SHP77 (cell line): ENCODE results near the gene UVRAG.
"Not testable (repeated sequence)": the region's sequence is repeated elsewhere in the genome, so short reads cannot be mapped to it uniquely, and the experiment has no call there.

Experiments used
- DNase-seq, 2 experiments: peaks; one replicate each; lab custom pipeline; 2025; lab: John Stamatoyannopoulos, UW

UVRAG gene

DNA sequence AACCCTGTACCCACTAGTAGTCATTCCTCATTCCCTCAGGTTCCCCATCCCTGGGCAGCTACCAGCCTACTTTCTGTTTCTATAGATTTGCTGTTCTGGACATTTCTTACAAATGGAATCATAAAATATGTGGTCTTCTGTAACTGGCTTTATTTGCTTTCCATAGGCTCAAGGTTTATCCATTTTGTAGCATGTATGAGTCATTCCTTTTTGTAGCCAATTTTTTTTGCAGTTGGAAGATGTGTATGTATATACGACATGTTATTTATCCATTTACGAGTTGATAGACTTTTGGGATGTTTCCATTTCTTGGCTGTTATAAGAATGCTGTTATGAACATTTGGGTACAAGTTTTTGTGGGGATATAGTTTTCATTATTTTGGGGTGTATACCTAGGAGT, 260.7 kb downstream of the UVRAG start:
- no peak for DNase-seq

DNA sequence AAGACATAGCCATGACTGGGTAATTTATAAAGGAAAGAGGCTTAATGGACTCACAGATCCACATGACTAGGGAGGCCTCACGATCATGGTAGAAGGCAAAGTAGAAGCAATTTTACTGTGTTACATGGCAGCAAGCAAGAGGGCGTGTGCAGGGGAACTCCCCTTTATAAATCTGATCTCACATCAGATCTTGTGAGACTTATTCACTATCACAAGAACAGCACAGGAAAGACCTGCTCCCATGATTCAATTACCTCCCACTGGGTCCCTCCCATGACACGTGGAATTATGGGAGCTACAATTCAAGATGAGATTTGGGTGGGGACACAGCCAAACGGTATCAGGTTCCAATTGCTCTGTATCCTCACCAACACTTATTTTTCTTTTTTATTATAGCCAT, 261.2 kb downstream of the UVRAG start:
- not testable (repeated sequence) for DNase-seq

DNA sequence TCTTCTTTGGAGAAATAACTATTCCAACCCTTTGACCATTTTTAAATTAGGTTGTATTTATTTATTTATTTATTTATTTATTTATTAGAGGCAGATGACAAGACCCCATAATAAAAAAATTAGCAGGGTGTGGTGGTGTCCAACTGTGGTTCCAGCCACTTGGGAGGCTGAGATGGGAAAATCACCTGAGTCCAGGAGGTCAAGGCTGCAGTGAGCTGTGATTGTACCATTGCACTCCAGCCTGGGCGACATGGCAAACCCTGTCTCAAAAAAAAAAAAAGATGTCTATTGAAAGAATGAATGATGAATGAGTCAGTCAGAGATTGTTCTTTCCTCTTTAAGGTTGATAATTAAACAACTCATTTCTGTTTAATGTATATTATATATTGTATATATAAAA, 261.7 kb downstream of the UVRAG start:
- no peak for DNase-seq

DNA sequence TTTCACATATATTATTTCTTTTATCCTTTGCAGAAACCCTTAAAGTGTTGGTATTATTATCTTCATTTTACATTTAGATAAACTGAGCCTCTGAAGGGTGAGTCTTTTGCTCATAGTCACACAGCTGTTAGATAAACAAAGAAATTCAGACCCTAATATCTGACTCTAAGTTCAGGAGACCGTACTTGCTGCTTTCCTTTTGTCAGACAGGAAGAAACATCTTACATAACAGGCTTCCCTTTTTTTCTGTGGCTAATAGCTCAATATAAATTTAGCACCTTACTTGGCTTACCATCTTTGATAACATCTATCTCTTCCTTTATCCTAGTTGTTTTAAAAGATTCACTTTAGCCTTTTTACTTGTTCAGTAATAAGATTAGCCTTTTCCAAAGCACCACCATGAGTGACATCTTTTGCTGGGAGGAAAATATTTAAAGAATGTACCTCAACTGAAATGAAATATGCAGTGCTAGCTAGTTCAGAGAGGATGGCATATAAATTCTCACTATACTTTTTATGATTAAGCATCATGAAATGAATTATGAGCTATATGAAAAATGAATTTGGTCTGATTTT, 262.7 kb downstream of the UVRAG start:
- no peak for DNase-seq

DNA sequence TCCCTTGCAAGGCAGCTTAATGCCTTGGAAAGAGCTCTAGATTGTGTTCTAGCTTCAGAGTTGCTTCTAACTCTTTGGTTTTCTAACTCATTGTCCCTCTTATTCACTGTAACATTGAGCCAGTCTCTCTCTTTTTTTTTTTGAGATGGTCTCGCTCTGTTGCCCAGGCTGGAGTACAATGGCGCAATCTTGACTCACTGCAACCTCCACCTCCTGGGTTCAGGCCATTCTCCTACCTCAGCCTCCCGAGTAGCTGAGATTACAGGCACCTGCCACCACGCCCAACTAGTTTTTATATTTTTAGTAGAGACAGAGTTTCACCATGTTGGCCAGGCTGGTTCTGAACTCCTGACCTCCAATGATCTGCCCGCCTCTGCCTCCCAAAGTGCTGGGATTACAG, 266.1 kb downstream of the UVRAG start:
- DNase-seq: not testable (repeated sequence)

DNA sequence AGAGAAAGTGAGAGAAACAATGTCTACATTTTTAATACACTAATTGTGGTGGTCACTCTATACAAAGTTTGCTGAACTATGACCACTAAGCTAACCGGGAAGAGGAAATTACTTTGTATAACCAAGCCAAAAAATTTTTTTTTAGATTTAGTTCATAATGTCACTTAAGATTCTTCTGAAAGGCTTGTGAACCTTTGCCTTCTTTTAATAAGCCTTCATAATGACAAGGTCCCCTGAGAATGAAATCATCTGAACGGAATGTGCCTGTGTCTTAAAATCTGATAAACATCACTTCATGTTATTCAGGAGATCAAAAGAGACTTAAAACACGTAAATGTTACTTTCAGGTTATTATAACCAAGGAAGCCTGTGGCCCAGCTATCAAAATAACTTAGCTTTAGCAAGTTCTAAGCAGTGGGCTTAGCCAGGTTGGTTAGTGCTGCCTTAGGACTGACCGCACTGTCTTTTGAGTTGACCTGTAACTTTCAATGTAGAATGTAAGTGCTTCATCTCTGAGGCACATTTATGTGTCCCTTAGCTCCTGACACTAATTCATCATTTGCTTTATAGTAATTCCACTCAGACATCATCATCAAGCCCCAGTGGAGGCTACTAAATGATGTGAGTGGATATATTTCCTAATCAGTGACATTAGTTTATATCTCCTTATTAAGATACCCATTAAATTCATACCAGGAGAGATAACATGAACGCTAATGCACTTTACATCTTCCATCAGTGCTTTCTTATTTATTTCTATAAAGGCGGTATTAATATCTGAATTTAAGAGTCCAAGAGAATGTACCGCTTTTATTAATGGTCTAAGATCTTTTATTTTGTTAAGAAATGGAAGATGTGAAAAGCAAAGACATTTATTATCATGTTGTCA, 268.8 kb downstream of the UVRAG start:
- DNase-seq: no peak

DNA sequence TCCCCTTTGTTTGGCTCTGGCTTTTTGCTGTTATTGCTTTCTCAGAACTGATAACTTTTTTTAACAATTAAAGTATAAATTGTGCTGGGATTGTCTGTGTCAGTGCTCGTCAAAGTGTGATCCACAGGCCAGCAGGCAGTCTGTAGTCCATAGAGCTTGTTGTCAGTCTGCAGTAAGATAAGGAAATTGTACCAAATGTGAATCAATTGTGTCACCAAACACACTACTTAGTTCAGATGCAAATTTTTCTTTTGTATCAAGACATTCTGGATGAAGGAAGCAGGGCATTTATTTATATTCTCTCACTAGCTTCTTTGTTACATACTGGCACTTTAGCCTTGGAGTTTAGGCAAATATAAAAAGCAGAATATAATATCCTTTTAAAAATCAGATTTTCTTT, 270.3 kb downstream of the UVRAG start:
- no peak for DNase-seq

DNA sequence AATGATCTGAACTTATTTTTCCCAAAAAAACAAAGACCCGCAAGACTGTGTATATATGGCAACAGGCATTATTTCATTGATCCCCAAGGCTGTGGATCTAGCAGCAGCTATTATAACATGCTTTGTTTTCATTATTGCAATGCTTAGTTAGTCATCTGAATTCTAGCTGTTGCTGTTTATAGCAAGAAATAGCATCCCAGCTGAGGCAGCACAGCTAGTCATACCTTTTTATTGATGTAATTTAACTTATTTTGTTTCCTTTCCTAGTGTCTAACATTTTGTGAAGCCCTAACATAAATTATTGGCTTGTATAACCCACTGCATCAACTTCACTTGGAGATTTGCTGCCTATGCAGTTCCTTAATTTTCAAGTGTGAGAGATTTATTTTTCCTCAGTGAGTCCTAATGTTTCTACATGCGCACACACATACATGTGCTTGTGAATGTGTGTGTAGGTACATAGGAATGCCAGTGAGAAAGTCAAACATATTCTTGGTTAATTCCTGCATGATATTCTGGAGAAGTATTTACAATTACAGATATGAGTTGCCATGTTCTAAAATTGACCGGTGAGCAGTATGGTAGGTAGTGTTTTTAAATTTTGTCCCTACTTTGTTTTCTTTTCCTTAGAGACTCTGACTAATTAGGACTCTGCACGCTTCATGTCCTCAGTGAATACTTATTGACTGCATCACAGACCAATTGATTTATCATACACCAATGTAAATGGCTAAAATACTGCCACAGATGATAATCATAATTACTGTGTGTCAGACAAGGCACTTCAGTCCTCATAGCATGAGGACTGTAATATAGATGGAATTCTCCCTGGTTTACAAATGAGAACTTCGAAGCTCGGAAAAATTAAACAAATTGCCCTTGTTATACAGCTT, 272.0 kb downstream of the UVRAG start:
- no peak for DNase-seq

DNA sequence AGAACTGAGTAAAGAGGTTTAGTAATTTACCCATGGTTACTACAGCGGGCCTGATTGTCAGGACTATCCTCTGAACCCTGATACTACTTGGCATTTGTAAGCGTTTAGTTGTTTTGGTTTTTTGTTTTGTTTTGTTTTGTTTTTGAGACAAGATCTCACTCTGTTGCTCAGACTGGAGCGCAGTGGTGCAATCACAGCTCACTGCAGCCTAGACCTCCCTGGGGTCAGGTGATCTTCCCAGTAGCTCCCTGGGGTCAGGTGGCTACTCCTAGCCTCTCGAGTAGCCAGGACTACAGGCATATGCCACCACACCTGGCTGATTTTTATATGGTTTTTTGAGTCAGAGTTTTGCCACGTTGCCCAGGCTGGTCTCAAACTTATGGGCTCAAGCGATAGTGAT, 272.7 kb downstream of the UVRAG start:
- DNase-seq: no peak

DNA sequence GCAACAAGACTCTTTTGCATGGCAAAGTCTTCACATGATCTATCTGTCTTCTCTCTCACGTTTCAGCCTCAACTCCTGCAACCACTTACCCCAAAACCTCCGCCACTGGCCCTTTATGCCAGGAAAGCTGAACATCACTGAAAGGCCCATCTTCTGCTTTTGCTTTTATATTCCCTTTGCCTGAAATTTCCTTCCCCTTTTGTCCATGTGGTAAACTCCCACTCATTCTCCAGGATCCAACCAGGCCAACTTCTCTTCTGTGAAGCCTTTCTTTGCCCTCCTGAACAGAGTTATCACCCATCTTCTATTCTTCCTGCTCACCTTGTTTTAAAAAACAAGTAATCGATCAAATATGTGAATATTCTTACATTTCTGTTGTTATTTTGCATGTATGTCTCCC, 273.5 kb downstream of the UVRAG start:
- no peak for DNase-seq

DNA sequence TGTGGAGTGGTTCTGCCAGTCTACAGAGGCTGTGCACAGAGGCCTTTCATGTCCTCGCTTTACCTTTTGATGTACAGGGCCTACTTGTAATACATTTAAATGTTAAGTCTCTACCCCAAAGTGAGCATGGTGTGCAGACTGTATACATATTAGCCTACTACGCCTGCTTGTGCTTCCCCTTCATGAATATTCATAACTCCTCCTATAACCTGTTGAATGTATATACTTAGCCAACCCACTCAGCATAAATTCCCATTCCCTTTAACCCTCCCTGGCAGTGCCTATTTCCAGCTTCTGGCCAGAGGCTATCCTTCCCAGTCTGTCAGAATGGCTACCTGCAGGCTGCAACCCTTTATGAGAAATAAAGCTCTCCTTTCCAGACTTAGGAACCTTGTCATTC, 275.2 kb downstream of the UVRAG start:
- DNase-seq: no peak

DNA sequence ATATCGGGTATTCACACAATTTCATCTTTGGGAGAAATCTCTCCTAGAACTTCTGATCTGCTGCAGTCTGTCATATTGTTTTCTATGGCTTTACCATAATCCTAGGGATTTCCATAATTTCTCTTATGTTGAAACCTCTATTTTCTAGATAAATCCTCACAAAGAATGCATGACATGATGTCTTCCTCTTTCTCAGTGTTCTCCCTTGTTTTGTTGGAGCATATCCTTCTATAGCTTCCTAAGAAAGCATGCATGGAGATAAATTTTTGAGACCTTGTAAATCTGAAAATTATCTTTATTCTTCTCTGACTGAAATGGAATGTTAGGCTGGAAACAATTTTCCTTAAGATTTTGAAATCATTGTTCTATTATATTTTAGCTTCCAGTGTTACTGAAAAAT, 275.8 kb downstream of the UVRAG start:
- DNase-seq: no peak

DNA sequence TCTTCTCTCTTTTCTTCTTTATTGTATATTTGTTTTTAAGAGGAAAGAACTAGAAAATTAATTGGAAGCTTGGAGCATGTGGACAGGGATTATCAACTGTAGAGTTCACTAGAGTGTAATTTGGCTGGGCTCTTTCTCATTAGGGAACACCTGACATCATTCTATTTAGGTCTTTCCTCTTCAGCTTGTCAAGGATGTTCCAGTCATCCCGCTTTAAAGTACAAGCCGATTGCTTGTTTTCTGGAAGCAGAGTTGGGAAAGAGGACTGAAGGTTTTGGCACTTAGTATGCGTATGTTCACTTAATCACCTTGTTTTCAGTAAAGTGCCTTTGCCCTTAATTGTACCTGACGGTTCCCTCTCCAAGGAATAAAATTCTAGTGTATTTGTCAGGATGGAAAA, 279.7 kb downstream of the UVRAG start:
- DNase-seq: no peak

DNA sequence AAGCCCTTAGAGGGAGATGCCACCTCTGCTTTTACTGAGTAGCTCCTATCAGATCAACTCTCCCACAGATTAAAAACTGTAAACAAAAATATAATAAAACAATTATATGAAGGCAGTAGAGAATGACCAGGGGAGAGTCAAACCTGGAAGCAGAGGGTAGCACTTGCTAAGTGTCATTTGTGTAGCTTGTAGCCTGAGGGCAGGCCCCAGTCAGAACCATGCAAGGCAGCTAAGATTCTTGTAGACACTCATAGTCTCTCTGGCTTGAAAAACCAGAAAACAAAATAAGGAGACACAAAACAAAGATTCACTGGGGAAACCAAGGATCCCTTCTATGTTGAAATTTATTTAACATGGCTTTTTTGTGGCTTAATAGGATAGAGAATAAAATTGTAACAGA, 280.9 kb downstream of the UVRAG start:
- DNase-seq: no peak

DNA sequence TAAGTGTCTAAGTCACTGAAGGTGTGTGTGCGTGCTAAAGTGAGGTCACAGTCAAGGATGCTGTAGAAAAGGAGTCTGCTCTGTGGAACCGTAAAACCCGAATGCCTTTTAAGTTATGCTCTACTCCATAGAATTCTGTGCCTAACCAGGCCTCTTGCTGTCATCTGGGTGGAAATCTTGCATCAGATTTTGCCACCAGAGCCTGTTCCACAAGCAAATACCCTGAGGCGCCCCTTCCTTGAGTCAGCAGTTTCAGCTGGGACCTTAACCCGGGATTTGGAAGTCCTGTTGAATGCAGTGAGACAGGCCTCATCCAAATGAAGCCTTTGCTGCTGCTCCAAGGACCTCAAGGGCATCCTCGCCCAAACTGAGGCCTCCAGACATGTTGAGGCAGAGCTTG, 281.5 kb downstream of the UVRAG start:
- DNase-seq: no peak

DNA sequence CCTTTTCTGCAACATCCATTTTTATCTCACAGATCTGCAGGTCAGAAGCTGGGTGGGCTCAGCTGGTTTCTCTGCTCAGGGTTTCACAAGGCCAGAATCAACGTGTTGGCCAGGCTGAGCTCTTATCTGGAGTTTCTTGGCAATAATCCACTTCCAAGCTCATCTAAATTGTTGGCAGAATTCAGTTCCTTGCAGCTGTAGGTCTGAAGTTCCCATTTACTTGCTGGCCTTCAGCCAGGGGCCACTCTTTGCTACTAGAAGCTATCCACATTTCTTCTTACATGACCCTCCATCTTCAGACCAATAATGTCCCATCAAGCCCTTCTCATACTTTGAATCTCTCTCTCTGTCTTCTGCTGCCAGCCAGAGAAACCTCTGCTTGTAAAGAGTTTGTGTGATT, 287.8 kb downstream of the UVRAG start:
- DNase-seq: no peak

DNA sequence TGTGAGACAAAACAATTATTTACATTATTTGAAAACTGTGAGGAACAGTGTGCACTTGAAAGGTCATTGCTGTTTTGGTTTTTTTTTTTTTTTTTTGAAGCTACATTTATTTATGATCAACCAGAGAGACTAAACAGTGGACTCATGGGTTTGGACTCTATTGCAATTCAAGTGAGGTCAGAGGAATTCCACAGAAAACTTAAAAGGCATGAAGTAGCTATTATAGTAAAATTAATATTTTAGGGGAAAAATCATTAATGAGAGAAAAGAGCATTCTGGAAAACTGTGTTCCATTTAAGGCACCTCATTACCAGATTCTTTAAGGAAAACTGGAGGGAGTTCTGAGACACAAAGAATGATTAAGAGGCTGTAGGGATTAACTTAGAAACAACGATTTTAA, 288.4 kb downstream of the UVRAG start:
- no peak for DNase-seq

DNA sequence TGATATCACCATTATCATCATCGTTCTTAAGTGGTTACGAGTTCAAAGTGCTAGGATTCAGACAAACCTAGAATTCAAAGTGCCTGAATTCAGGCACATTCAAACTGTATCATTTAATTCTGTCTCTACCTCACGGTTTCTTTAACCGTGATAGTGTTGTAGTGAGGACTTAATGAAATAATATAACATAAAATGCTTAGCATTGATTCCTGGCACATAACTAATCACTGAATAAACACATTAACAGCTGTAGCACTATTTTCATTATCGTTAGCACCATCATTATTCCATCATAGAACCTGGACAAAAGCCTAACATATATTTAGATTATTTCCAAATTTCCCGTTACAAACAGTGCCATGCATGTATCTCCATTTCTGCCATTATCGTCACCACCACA, 289.3 kb downstream of the UVRAG start:
- no peak for DNase-seq

DNA sequence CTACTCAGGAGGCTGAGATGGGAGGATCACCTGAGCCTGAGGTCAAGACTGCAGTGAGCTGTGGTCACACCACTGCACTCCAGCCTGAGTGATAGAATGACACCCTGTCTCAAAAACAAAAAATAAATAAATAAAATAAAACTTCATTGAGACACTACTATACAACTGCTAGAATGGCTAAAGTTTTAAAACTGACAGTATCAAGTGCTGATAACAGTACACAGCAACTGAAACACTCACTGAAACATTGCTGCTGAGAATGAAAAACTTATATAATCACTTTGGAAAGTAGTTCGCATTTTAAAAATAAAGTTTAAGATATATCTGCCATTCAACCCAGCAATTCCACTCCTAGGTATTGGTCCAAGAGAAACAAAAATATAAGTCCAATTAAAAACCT, 290.6 kb downstream of the UVRAG start:
- DNase-seq: no peak

DNA sequence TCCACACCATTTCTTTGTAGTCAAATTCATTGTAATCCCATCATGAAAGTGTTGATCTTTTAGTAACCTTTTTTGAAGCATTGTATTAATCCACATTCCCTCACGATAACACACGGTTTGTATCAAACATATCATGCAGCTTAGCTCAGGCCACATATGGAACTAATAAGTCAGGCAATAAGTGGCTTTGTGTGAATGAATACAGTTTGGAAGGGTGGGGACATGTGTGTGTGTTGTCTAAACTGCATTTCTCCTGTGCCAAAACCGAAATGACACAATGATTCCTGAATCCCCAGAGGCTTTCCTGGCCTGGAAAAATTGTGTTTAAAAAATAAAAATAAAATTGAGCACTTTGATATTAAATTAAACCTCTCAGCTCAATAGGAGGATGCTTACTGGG, 293.0 kb downstream of the UVRAG start:
- no peak for DNase-seq

DNA sequence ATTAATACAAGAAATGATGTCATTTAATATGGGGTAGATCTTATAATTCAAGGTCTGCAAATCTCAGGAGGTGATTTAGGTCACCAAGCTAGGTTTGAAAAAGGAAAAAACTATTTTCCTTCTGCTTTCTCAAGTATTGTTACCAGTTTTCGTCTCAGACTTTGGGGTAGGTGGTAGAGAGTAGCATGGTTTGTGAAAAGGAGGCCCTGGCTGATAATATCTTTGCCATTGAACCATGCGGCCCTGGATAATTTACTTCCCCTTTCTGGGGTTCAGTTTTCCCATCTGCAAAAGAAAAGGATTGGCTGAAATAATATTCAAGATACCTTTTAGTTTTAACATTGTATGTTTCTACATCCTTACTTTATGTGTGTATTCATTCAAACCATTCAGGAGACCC, 299.2 kb downstream of the UVRAG start:
- no peak for DNase-seq

DNA sequence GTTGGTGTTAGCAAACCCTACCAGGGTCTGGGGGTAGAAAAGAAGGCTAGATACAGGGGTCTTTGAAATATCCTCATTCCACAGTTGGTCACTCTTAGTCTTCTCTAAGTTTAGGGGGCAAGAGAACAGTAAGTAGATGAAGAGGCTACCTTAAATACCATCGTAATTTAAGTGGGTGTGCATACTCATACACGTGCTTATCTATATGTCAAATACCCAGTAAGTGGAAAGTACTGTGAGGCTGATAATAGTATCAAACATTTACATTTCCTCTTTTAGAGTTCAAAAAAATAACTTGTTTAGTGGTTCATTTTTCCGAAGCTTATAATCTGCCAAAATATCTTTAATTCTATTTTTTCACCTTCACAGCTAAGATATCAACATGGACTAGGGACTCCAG, 300.5 kb downstream of the UVRAG start:
- DNase-seq: no peak

DNA sequence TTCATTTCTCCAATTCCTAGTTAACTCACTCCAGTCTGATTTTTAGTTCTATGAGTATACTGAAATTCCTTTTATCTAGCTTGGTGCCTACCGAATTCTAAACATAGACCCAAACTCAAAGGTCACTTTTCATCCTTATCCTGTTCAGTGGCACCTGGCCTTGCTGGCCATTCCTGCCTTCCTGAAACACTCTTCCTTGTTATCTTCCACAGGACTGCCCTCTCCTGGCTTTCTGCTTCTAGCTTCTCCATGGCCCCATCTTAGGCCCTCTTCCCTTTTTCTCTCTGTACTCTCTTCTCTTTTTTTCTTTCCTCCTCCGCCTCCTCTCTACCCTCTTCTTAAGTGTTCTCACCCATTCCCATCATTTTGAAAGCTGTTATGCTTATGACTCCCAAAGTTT, 304.0 kb downstream of the UVRAG start:
- no peak for DNase-seq
